Type B pancreatic cell (in vitro differentiated cells): Measurements from ENCODE around the gene ARHGEF17. TPM values are rescaled to one million over a fixed set of nuclear protein-coding genes. Genes with fewer than 3 reads are reported as not detected.

ENCODE experiments used
- DNase-seq: peaks from one replicate; pipeline ENCODE4 v3.0.0; 2021; ENCODE audit warnings: mixed read lengths; ENCODE audit not compliant: unreplicated experiment; ENCODE audit errors: extremely low spot score
- H3K27ac Mint-ChIP-seq: 2 replicates; pipeline ENCODE4 v1.8.0; 2021; ENCODE audit warnings: mild to moderate bottlenecking, mixed read lengths
- H3K27me3 Mint-ChIP-seq: 2 replicates; pipeline ENCODE4 v1.8.0; 2021; ENCODE audit warnings: mixed read lengths
- H3K36me3 Mint-ChIP-seq: 2 replicates; pipeline ENCODE4 v1.8.0; 2021; ENCODE audit warnings: mixed read lengths
- H3K4me1 Mint-ChIP-seq: one replicate; pipeline ENCODE4 v1.8.0; 2021; ENCODE audit warnings: mixed read lengths; ENCODE audit not compliant: unreplicated experiment
- H3K4me3 Mint-ChIP-seq: 2 replicates; pipeline ENCODE4 v1.8.0; 2021; ENCODE audit warnings: mild to moderate bottlenecking, mixed read lengths
- H3K9me3 Mint-ChIP-seq: 2 replicates; pipeline ENCODE4 v1.8.0; 2021; ENCODE audit warnings: mixed read lengths
- CTCF ChIP-seq: fragments of 200-600 bp; sonication (generic); conservative IDR thresholded peaks from 2 replicates; pipeline ENCODE4 v1.5.0; 2021; ENCODE audit warnings: antibody characterized with exemption, mild to moderate bottlenecking
- total RNA-seq: library from RNA; stranded (reverse); gene quantifications from 2 replicates; pipeline ENCODE4 v1.2.1, GENCODE V29; 2021; ENCODE audit warnings: low replicate concordance

The ARHGEF17 gene
- total RNA-seq, 1 donor from 2014 or later = 69.7 TPM

GRCh38 chr11:73382183-73382582 lies 74.1 kb downstream of the ARHGEF17 start:
- Mint-ChIP-seq H3K27ac (no peak overlapping the region), H3K4me3 (no peak overlapping the region), H3K4me1 (peaks cover 30% of the 10 kb centered on the region), H3K9me3 (no peaks in the 10 kb centered on the region), H3K27me3 (peaks cover under 1% of the 10 kb centered on the region), H3K36me3 (no peaks in the 10 kb centered on the region)
- TF ChIP-seq CTCF = no peak
- DNase-seq = no peak

- Mint-ChIP-seq H3K4me3 (no peak overlapping the region), H3K27ac (no peak overlapping the region), H3K4me1 (peaks cover 31% of the 10 kb centered on the region), H3K9me3 (no peaks in the 10 kb centered on the region), H3K27me3 (no peaks in the 10 kb centered on the region), H3K36me3 (no peaks in the 10 kb centered on the region)
- no peak for DNase-seq
- no peak for TF ChIP-seq CTCF
These were observed 74.7 kb downstream of the ARHGEF17 start for GRCh38 chr11:73382747-73383146.

GRCh38 chr11:73383249-73384124 lies 75.4 kb downstream of the ARHGEF17 start:
- no peaks in the 10 kb centered on the region for H3K9me3 Mint-ChIP-seq
- no peaks in the 10 kb centered on the region for H3K27me3 Mint-ChIP-seq
- no peak for TF ChIP-seq CTCF
- peak overlapping the region; percentile 39 for H3K27ac Mint-ChIP-seq
- H3K36me3 Mint-ChIP-seq = no peaks in the 10 kb centered on the region
- no peak for DNase-seq
- no peak overlapping the region for H3K4me3 Mint-ChIP-seq
- peaks cover 32% of the 10 kb centered on the region for H3K4me1 Mint-ChIP-seq

- H3K36me3 Mint-ChIP-seq = no peaks in the 10 kb centered on the region
- no peaks in the 10 kb centered on the region for H3K9me3 Mint-ChIP-seq
- H3K4me1 Mint-ChIP-seq = peaks cover 32% of the 10 kb centered on the region
- no peak for TF ChIP-seq CTCF
- H3K27me3 Mint-ChIP-seq = no peaks in the 10 kb centered on the region
- DNase-seq = no peak
- H3K4me3 Mint-ChIP-seq = no peak overlapping the region
- H3K27ac Mint-ChIP-seq = peak overlapping the region; percentile 39
These were observed 76.0 kb downstream of the ARHGEF17 start for GRCh38 chr11:73384125-73384441.

- no peaks in the 10 kb centered on the region for H3K36me3 Mint-ChIP-seq
- no peak overlapping the region for H3K4me3 Mint-ChIP-seq
- H3K27me3 Mint-ChIP-seq = no peaks in the 10 kb centered on the region
- no peaks in the 10 kb centered on the region for H3K9me3 Mint-ChIP-seq
- H3K4me1 Mint-ChIP-seq = peaks cover 32% of the 10 kb centered on the region
- TF ChIP-seq CTCF = no peak
- H3K27ac Mint-ChIP-seq = peak overlapping the region; percentile 39
- no peak for DNase-seq
These were observed 76.4 kb downstream of the ARHGEF17 start for GRCh38 chr11:73384531-73384871.
